ENCODE data around the gene UBAC2.

The UBAC2 gene

DNA sequence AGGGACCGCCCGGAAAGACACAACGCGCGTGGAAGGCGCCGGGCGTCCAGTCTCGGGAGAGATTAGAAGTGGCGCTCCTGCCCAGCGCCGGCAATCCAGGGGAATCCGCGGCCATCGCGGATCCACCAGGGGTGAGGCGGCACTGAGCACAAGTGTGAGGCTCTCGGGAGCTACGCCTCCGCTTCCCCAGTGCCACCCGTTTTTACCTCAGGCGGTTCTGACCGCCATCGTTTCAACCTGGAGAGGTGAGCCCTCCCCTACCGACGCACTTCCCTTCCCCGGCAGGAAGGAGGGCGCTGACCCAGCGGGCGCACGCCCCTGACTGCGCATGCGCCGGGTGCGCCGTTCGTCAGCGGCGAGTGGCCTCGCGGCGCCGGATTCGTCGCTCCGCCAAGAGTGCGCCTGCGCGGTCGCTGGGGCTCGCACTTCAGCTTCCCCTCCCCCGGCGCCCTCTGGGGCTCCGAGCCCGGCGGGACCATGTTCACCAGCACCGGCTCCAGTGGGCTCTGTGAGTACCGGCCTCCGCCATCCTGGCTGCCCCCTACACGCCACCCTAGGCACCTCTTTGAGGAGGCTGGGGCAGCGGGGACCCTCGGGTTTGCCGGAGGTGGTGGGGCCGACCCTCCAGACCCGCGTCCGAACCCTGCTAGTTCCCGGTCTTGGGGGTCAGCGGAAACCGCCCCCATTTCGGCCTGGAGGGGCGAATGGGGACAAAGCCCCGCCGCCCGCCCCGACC lies at the start of gene UBAC2:
TSS of gene UBAC2 (plus strand) at position 423 of the 736 bp plus-strand sequence. CDS start at position 478, 55 bp downstream.
- peak; percentile 97 for DNase-seq (ENCODE audit: low read depth)

GRCh38 chr13:99151516-99151915 lies 49.1 kb upstream of the UBAC2 start:
- no peak for DNase-seq (ENCODE audit: low read depth)

- no peak for DNase-seq (ENCODE audit: low read depth)
Measured at GRCh38 chr13:99153219-99153618, 47.4 kb upstream of the UBAC2 start.

DNA sequence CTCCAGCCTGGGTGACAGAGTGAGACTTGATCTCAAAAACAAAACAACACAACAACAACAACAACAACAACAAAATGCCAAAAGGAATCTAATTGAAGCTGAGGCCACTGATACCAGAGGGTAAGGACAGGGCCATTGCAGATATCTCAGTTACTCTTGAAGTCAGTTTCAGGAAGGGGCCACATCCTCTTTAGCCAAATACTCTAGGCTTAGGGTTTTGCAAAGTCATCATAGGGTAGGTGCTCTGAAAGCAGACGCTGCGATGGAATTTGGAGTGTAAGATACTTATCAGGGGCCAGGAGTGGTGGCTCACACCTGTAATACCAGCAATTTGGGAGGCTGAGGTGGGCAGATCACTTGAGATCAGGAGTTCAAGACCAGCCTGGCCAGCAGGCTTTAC lies 46.6 kb upstream of the UBAC2 start:
- DNase-seq (ENCODE audit: low read depth) = no peak

GRCh38 chr13:99155821-99156220 lies 44.8 kb upstream of the UBAC2 start:
- DNase-seq (ENCODE audit: low read depth) = no peak

GRCh38 chr13:99157046-99157445 lies 43.6 kb upstream of the UBAC2 start:
- DNase-seq (ENCODE audit: low read depth) = no peak

GRCh38 chr13:99158846-99159245 lies 41.8 kb upstream of the UBAC2 start:
- no peak for DNase-seq (ENCODE audit: low read depth)

DNA sequence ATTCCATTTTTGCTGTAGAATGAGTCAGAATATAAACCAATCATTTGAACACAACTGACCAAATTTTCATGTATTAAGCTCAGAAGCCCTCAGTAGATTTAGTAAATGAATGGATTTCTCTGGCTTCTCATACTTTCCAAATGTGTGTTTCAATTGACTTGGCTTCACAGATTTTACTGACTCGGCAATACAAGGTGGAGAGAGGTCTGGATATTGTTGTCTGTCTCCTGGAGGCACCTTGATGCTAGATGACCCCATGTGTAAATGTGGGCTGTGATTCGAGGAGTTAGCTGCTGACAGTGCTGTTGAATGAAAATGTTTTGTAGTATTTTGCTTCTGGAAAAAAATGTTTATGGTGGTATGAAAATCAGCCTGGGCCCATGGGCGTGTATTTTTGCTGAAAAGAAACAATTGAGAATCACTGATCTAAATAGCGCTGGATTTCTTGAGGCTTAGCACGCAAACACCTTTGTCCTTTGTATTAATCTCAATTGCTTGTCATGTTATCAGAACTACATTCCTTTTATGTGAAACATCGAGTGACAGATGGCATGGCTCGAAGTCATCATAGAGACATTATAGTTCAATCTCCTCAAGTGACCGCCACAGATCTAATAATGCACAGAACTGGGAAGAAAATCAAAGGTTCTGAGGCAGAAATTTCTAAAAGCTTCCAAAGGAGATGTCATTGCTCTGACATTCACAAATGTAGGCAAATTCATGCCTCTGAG lies 41.2 kb upstream of the UBAC2 start:
- DNase-seq (ENCODE audit: low read depth) = no peak

- no peak for DNase-seq (ENCODE audit: low read depth)
Measured at GRCh38 chr13:99160415-99160814, 40.2 kb upstream of the UBAC2 start.

GRCh38 chr13:99161512-99161911 lies 39.1 kb upstream of the UBAC2 start:
- DNase-seq (ENCODE audit: low read depth) = no peak

- no peak for DNase-seq (ENCODE audit: low read depth)
Measured at GRCh38 chr13:99162567-99163361, 37.9 kb upstream of the UBAC2 start.

- DNase-seq (ENCODE audit: low read depth) = no peak
Measured at GRCh38 chr13:99164226-99164625, 36.4 kb upstream of the UBAC2 start.

DNA sequence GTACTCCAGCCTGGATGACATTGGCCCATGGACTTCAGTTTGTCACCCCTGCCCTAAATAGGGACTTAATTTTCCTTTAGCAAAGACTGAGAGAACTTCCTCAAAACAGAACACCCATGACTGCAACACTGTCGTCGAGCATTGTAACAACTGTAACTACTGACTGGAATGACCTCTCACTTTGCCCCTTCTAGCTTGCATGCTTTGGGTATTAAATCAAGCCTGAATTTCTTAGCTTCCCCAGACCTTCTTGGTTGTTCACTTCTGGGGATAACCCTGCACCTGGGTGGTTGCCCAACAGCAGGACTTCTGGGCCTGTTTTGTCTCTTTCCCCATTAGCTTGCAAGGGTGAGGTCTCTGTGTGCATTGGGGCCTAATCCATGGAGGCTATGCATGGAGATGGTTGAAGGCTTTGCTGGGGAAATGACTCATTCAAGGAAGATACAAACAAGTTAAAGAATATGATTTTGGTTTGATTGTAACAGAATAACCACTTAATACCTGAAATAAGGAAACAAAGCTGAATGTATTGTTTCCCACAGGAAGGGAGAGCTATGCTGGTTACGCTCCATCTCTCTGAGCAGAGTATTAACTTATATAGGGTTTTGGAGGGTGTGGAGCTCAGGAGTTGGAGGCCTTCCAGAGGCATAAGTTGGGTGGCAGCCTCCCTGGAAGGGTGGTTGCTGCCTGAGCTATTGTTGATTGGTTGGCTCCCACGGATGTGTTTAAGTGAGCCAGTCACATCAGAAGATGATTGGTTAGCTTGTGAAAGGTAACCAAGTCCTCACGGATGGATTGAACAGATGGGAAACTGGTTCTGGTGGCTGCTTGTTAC lies 34.7 kb upstream of the UBAC2 start:
- no peak for DNase-seq (ENCODE audit: low read depth)

GRCh38 chr13:99172951-99173350 lies 27.7 kb upstream of the UBAC2 start:
- DNase-seq (ENCODE audit: low read depth) = no peak

DNA sequence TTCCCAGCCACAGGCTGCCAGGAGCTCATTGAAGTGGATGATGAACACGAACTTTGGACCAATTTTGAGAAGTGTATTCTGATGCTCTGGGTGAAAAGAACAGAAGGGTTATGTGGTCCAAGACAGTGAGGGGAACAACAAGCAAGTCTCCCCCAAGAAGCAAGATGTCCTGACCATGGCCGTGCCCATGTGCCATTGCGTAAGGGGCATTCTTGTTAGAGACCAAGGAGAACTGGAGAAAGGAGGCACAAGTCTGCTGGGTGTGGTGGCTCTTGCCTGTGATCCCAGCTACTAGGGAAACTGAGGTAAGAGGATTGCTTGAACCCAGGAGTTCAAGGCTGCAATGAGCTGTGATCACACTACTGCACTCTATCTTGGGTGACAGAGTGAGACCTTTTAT lies 27.0 kb upstream of the UBAC2 start:
- no peak for DNase-seq (ENCODE audit: low read depth)

DNA sequence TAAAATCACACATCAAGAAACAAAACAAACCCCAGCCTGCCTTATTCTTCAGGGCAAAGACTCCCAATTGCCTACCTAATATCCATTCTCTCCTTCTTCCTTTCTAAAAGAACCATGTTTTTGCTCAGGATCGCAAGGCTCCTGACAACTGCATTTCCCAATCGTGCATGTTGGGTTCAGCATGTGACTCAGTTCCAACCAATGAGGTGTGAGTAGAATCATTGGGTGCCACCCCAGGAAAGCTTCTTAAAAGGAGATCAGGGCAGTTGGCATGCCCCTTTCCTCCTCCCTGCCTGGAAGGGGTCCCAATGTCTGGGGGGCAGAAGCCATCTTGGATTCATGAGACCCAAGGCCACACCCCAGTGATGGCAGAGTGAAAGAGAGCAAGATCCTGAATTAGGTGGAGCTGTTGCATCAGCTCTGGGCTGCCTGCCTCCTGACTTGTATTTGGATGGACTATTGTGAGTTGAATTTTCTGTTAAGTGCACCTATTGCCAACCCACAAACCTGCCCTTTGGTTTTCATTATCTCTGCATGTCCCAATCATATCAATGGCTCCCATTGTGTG lies 26.0 kb upstream of the UBAC2 start:
- no peak for DNase-seq (ENCODE audit: low read depth)

DNA sequence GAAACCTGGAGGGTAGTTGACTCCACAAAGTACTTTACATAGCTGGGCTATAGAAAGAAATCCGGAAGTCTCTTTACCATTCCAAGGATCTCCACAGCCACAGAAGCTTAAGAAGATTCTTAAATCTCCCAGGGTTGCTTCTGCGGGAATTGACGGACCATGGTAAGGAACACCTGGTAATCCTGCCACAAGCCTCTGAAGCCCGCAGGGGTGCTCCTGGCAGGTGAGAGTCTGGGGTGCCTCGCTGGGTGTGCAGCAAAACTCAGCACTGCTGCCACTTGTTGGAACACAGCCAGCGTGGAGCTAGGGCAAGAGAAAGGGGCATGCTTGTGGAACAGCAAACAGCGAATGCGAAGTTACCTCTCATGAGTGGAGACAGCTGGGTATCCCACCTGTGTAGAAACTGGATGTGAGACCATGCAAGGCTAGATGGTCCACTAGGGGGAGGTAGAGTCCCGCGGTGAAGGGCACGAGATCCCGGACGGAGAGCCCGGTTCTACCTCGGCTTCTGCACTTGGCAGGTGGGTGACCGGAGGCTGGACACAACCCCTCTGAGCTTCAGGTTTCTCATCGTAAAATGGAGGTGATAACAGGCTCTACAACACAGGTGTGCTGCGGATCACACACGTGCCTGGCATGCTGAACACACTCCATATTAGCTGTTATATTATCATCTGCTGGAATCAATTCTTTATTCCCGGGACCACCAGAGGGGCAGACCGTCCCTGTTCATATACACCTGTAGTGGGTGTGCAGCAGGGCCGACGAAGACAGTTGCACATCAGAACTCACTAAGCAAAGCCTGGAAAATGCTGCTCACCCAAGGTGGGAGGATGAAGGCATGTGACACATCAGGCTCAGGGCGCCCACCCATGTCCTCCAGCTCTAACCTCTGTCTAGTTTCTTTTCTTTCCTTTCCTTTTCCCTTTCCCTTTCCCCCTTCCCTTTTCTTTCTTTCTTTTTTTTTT lies 24.1 kb upstream of the UBAC2 start:
- peak; percentile 55 for DNase-seq (ENCODE audit: low read depth)

- no peak for DNase-seq (ENCODE audit: low read depth)
Measured at GRCh38 chr13:99178636-99179035, 22.0 kb upstream of the UBAC2 start.

DNA sequence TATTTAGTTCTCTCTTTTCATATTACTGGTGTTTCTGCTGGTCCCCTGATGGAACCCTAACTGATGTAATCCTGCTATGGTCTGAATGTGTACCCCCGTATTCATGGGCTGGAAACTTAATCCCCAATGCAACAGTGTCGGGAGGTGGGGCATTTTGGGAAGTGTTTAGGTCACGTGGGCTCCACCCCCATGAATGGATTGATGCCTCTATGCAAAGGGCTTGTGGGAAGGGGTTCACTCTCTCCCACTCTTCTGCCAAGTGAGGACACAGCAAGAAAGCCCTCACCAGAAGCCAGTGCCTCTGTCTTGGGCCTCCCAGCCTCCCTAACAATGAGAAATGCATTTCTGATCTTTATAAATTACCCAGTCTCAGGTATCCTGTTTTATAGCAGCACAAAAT lies 21.2 kb upstream of the UBAC2 start:
- DNase-seq (ENCODE audit: low read depth) = no peak

- DNase-seq (ENCODE audit: low read depth) = no peak
Measured at GRCh38 chr13:99182439-99182838, 18.2 kb upstream of the UBAC2 start.

All from activated T-helper 9 cell treated with anti-CD3 and anti-CD28 coated beads, Interleukin-2, amount 50 U/mL, for 16 hours (primary cell).